GM12874 (cell line): ENCODE results near the gene APCDD1.

Experiments used
- CTCF ChIP-seq: IDR thresholded peaks from 2 replicates; pipeline ENCODE4 v1.5.1; 2011; ENCODE audit warnings: low read depth, mild to moderate bottlenecking, control low read depth, low read length, moderate library complexity; ENCODE audit not compliant: insufficient read depth

APCDD1 gene

GRCh38 chr18:10482985-10483949 lies 28.8 kb downstream of the APCDD1 start:
- no peak for TF ChIP-seq CTCF

GRCh38 chr18:10485475-10485874 lies 31.0 kb downstream of the APCDD1 start:
- TF ChIP-seq CTCF: no peak

- no peak for TF ChIP-seq CTCF
Measured at GRCh38 chr18:10486362-10486761, 31.9 kb downstream of the APCDD1 start.

- TF ChIP-seq CTCF: no peak
Measured at GRCh38 chr18:10487154-10487553, 32.7 kb downstream of the APCDD1 start.

- no peak for TF ChIP-seq CTCF
Measured at GRCh38 chr18:10488017-10488416, 33.6 kb downstream of the APCDD1 start.

- peak; percentile 71 for TF ChIP-seq CTCF
Measured at GRCh38 chr18:10490401-10491165, 36.1 kb downstream of the APCDD1 start.

GRCh38 chr18:10495936-10496335 lies 41.5 kb downstream of the APCDD1 start:
- TF ChIP-seq CTCF: no peak
